ENCODE results near the gene HES1.

HES1 gene

GRCh38 chr3:194103983-194104751 lies 31.8 kb upstream of the HES1 start:
- no peaks in the 10 kb centered on the region for H3K27me3 ChIP-seq (ENCODE audit: control insufficient read depth, insufficient read depth, low read length)
- no peak overlapping the region for H3K9ac ChIP-seq (ENCODE audit: low read length)
- no peak overlapping the region for H3K27ac ChIP-seq (ENCODE audit: low read length)
- no peaks in the 10 kb centered on the region for H3K36me3 ChIP-seq (ENCODE audit: control insufficient read depth, low read depth, low read length)
- no peaks in the 10 kb centered on the region for H3K9me3 ChIP-seq (ENCODE audit: control insufficient read depth, low read depth, low read length)
- H3K4me3 ChIP-seq (ENCODE audit: low read length) = no peak overlapping the region
- H3K4me1 ChIP-seq (ENCODE audit: control insufficient read depth, low read depth, low read length) = no peaks in the 10 kb centered on the region

- Histone ChIP-seq H3K4me3 (ENCODE audit: low read length) (no peak overlapping the region), H3K36me3 (ENCODE audit: control insufficient read depth, low read depth, low read length) (no peaks in the 10 kb centered on the region), H3K27me3 (ENCODE audit: control insufficient read depth, insufficient read depth, low read length) (no peaks in the 10 kb centered on the region), H3K9ac (ENCODE audit: low read length) (no peak overlapping the region), H3K4me1 (ENCODE audit: control insufficient read depth, low read depth, low read length) (no peaks in the 10 kb centered on the region), H3K9me3 (ENCODE audit: control insufficient read depth, low read depth, low read length) (no peaks in the 10 kb centered on the region), H3K27ac (ENCODE audit: low read length) (no peak overlapping the region)
Observed at GRCh38 chr3:194105292-194105691, 30.7 kb upstream of the HES1 start.

- Histone ChIP-seq H3K4me3 (ENCODE audit: low read length) (no peak overlapping the region), H3K9ac (ENCODE audit: low read length) (no peak overlapping the region), H3K4me1 (ENCODE audit: control insufficient read depth, low read depth, low read length) (no peaks in the 10 kb centered on the region), H3K27me3 (ENCODE audit: control insufficient read depth, insufficient read depth, low read length) (no peaks in the 10 kb centered on the region), H3K36me3 (ENCODE audit: control insufficient read depth, low read depth, low read length) (no peaks in the 10 kb centered on the region), H3K27ac (ENCODE audit: low read length) (no peak overlapping the region), H3K9me3 (ENCODE audit: control insufficient read depth, low read depth, low read length) (no peaks in the 10 kb centered on the region)
Observed at GRCh38 chr3:194107107-194107506, 28.8 kb upstream of the HES1 start.

GRCh38 chr3:194109192-194109863 lies 26.6 kb upstream of the HES1 start:
- H3K4me1 ChIP-seq (ENCODE audit: control insufficient read depth, low read depth, low read length) = peaks cover 8% of the 10 kb centered on the region
- no peaks in the 10 kb centered on the region for H3K36me3 ChIP-seq (ENCODE audit: control insufficient read depth, low read depth, low read length)
- H3K4me3 ChIP-seq (ENCODE audit: low read length) = no peak overlapping the region
- H3K27ac ChIP-seq (ENCODE audit: low read length) = no peak overlapping the region
- no peak overlapping the region for H3K9ac ChIP-seq (ENCODE audit: low read length)
- H3K9me3 ChIP-seq (ENCODE audit: control insufficient read depth, low read depth, low read length) = no peaks in the 10 kb centered on the region
- no peaks in the 10 kb centered on the region for H3K27me3 ChIP-seq (ENCODE audit: control insufficient read depth, insufficient read depth, low read length)

GRCh38 chr3:194110483-194110882 lies 25.5 kb upstream of the HES1 start:
- H3K4me3 ChIP-seq (ENCODE audit: low read length) = no peak overlapping the region
- H3K9ac ChIP-seq (ENCODE audit: low read length) = no peak overlapping the region
- no peaks in the 10 kb centered on the region for H3K36me3 ChIP-seq (ENCODE audit: control insufficient read depth, low read depth, low read length)
- peaks cover 8% of the 10 kb centered on the region for H3K4me1 ChIP-seq (ENCODE audit: control insufficient read depth, low read depth, low read length)
- H3K27ac ChIP-seq (ENCODE audit: low read length) = no peak overlapping the region
- no peaks in the 10 kb centered on the region for H3K27me3 ChIP-seq (ENCODE audit: control insufficient read depth, insufficient read depth, low read length)
- H3K9me3 ChIP-seq (ENCODE audit: control insufficient read depth, low read depth, low read length) = no peaks in the 10 kb centered on the region

- Histone ChIP-seq H3K4me3 (ENCODE audit: low read length) (no peak overlapping the region), H3K4me1 (ENCODE audit: control insufficient read depth, low read depth, low read length) (peaks cover 8% of the 10 kb centered on the region), H3K27me3 (ENCODE audit: control insufficient read depth, insufficient read depth, low read length) (no peaks in the 10 kb centered on the region), H3K9ac (ENCODE audit: low read length) (no peak overlapping the region), H3K9me3 (ENCODE audit: control insufficient read depth, low read depth, low read length) (no peaks in the 10 kb centered on the region), H3K36me3 (ENCODE audit: control insufficient read depth, low read depth, low read length) (no peaks in the 10 kb centered on the region), H3K27ac (ENCODE audit: low read length) (no peak overlapping the region)
Observed at GRCh38 chr3:194111336-194111735, 24.6 kb upstream of the HES1 start.

- Histone ChIP-seq H3K4me1 (ENCODE audit: control insufficient read depth, low read depth, low read length) (peaks cover 8% of the 10 kb centered on the region), H3K9ac (ENCODE audit: low read length) (no peak overlapping the region), H3K36me3 (ENCODE audit: control insufficient read depth, low read depth, low read length) (no peaks in the 10 kb centered on the region), H3K27ac (ENCODE audit: low read length) (no peak overlapping the region), H3K9me3 (ENCODE audit: control insufficient read depth, low read depth, low read length) (no peaks in the 10 kb centered on the region), H3K4me3 (ENCODE audit: low read length) (no peak overlapping the region), H3K27me3 (ENCODE audit: control insufficient read depth, insufficient read depth, low read length) (no peaks in the 10 kb centered on the region)
Observed at GRCh38 chr3:194112120-194113106, 23.5 kb upstream of the HES1 start.

- H3K9me3 ChIP-seq (ENCODE audit: control insufficient read depth, low read depth, low read length) = no peaks in the 10 kb centered on the region
- peaks cover 8% of the 10 kb centered on the region for H3K4me1 ChIP-seq (ENCODE audit: control insufficient read depth, low read depth, low read length)
- no peak overlapping the region for H3K27ac ChIP-seq (ENCODE audit: low read length)
- H3K4me3 ChIP-seq (ENCODE audit: low read length) = no peak overlapping the region
- no peak overlapping the region for H3K9ac ChIP-seq (ENCODE audit: low read length)
- H3K36me3 ChIP-seq (ENCODE audit: control insufficient read depth, low read depth, low read length) = no peaks in the 10 kb centered on the region
- H3K27me3 ChIP-seq (ENCODE audit: control insufficient read depth, insufficient read depth, low read length) = no peaks in the 10 kb centered on the region
Observed at GRCh38 chr3:194114123-194114522, 21.8 kb upstream of the HES1 start.

- Histone ChIP-seq H3K9ac (ENCODE audit: low read length) (no peak overlapping the region), H3K9me3 (ENCODE audit: control insufficient read depth, low read depth, low read length) (no peaks in the 10 kb centered on the region), H3K4me1 (ENCODE audit: control insufficient read depth, low read depth, low read length) (peaks cover 8% of the 10 kb centered on the region), H3K4me3 (ENCODE audit: low read length) (no peak overlapping the region), H3K27ac (ENCODE audit: low read length) (no peak overlapping the region), H3K36me3 (ENCODE audit: control insufficient read depth, low read depth, low read length) (no peaks in the 10 kb centered on the region), H3K27me3 (ENCODE audit: control insufficient read depth, insufficient read depth, low read length) (no peaks in the 10 kb centered on the region)
Observed at GRCh38 chr3:194117104-194117845, 18.7 kb upstream of the HES1 start.

GRCh38 chr3:194118920-194119319 lies 17.0 kb upstream of the HES1 start:
- no peaks in the 10 kb centered on the region for H3K4me1 ChIP-seq (ENCODE audit: control insufficient read depth, low read depth, low read length)
- no peak overlapping the region for H3K27ac ChIP-seq (ENCODE audit: low read length)
- no peaks in the 10 kb centered on the region for H3K9me3 ChIP-seq (ENCODE audit: control insufficient read depth, low read depth, low read length)
- H3K9ac ChIP-seq (ENCODE audit: low read length) = no peak overlapping the region
- H3K27me3 ChIP-seq (ENCODE audit: control insufficient read depth, insufficient read depth, low read length) = no peaks in the 10 kb centered on the region
- no peaks in the 10 kb centered on the region for H3K36me3 ChIP-seq (ENCODE audit: control insufficient read depth, low read depth, low read length)
- no peak overlapping the region for H3K4me3 ChIP-seq (ENCODE audit: low read length)

Measured in iPS-18a (cell line).